ENCODE measurements around the gene PDE11A. TPM values are rescaled to one million over a fixed set of nuclear protein-coding genes. Genes with fewer than 3 reads are reported as not detected.

PDE11A gene
- total and polyA plus RNA-seq, 4 donors: 0.03 to 1.2 (median 0.58) TPM

DNA sequence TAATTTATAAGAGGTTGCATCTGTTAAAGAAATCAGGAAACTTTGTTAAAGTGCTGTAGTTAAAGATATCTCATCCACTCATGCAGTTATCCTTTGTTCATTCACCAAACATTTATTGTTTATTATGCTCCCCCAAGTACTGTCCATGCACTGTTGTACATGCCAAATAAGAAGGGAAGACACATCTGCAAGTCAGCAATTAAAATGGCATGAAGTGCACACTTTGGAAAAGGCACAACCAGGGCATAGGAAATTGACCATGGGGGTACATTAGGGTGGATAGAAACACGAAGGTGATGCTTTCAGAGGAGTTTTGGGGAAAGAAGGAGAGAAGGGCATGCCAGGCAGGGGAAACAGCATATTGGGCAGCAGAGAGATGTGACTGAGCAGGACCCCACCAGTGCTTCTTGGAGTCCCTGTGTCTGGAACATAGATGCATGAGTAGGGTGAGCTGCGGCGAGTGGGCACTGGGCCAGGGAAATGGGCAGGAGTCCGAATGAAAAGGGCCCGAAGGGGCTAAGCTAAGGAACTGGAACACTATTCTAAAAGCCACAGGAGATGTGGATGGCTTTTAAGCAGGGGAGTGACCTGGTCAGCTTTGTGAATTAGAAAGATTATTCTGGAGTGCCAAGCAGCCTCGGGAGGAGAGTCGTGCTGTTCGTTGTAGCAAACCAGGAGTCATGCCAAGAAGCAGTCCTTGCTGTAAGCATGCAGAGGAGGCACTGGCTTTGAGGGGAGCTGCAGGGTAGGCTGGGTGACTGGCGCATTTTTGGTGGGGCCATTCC is 363.7 kb downstream of the PDE11A start:
- H3K4me3 ChIP-seq (ENCODE audit: low read length in 2 of 2): no peak overlapping the region
- no peaks in the 10 kb centered on the region for H3K4me1 ChIP-seq (ENCODE audit: control insufficient read depth in 1 of 2, insufficient read depth in 2 of 2, low read length in 2 of 2)
- ATAC-seq (ENCODE audit: low FRiP score): no peak
- H3K27me3 ChIP-seq (ENCODE audit: control insufficient read depth in 1 of 2, insufficient read depth in 2 of 2, low read length in 1 of 2): no peaks in the 10 kb centered on the region
- H3K9me3 ChIP-seq (ENCODE audit: control insufficient read depth, low read length): peaks cover 1% of the 10 kb centered on the region
- intact Hi-C loops (cut with DNase I): no loop called here
- no peak for DNase-seq
- no peaks in the 10 kb centered on the region for H3K36me3 ChIP-seq (ENCODE audit: control insufficient read depth in 1 of 2, insufficient read depth in 2 of 2, low read length in 1 of 2)
- WGBS, 2 donors: 25 to 39% methylated on average over 9 of the region's 9 CpGs
- no peak overlapping the region for H3K27ac ChIP-seq (ENCODE audit: low read depth in 1 of 2, low read length in 2 of 2)

DNA sequence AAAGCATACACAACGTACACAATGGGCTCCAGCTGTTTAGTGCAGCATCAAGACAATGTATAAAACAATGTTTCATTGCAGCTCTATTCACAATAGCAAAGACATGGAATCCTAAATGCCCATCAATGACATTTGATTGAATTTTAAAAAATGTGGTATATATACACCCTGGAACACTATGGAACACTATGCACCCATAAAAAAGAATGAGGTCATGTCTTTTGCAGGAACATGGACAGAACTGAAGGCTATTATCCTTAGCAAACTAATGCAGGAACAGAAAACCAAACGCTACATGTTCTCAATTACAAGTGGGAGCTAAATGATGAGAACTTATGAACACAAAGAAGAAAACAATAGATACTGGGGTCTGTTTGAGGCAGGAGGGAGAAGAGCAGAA is 364.5 kb downstream of the PDE11A start:
- H3K36me3 ChIP-seq (ENCODE audit: control insufficient read depth in 1 of 2, insufficient read depth in 2 of 2, low read length in 1 of 2): no peaks in the 10 kb centered on the region
- WGBS, 2 donors: 95 to 97% methylated on average over 2 of the region's 2 CpGs
- no peaks in the 10 kb centered on the region for H3K4me1 ChIP-seq (ENCODE audit: control insufficient read depth in 1 of 2, insufficient read depth in 2 of 2, low read length in 2 of 2)
- intact Hi-C loops (cut with DNase I): no loop called here
- peaks cover 1% of the 10 kb centered on the region for H3K9me3 ChIP-seq (ENCODE audit: control insufficient read depth, low read length)
- no peak overlapping the region for H3K4me3 ChIP-seq (ENCODE audit: low read length in 2 of 2)
- no peak overlapping the region for H3K27ac ChIP-seq (ENCODE audit: low read depth in 1 of 2, low read length in 2 of 2)
- no peak for DNase-seq
- H3K27me3 ChIP-seq (ENCODE audit: control insufficient read depth in 1 of 2, insufficient read depth in 2 of 2, low read length in 1 of 2): no peaks in the 10 kb centered on the region
- no peak for ATAC-seq (ENCODE audit: low FRiP score)

DNA sequence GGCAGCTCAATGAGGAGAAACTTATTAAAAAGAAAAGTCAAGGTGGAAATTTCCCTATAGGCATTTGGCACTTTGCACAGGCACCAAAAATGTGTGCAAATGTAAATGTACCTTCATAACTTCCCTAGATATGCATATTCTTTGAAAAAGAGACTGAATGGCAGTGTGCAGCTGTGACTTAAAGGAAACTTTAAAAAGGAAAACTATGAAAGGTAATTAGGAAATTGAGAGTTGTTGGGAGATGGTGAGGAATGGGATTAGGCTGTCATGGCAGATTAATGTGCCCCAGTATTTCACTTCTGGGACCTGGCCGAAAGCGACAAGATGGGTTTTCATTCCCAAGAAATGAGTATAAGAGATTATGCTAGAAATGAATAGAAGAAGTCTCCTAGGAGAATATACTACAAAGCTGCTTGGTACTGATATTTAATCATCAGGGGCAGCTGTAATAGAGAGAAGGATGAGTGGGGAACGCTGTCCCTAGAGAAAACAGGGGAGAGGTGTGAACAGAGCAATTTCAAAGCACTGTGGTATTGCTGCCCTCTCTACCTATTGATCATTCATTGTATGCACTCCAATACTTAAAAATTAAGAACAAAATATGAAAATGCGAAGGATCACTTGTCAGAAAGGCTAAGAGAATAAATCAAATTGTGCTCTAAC is 366.9 kb downstream of the PDE11A start:
- no peaks in the 10 kb centered on the region for H3K27me3 ChIP-seq (ENCODE audit: control insufficient read depth in 1 of 2, insufficient read depth in 2 of 2, low read length in 1 of 2)
- intact Hi-C loops (cut with DNase I): no loop called here
- 70 to 73% methylated on average over 4 of the region's 4 CpGs for WGBS, 2 donors

DNA sequence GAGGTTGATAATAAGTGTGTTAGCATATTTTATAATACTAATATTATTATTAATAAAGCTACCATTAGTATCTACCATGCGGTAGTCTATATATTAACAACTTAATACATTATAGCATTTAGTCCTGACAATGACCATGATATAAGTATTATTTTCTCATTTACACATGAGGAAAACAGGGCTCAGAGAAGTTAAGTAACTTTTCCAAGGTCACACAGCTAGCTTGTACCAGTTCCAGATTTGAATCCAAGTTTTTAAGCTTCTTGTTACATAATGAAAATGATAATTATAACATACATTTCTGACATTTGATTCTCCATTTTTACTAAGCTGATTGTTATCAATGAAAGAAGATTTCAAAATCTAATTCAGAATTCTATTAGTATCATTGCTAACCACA is 369.4 kb downstream of the PDE11A start:
- 100% methylated on average over 1 of the region's 1 CpG for WGBS, 2 donors
- H3K9me3 ChIP-seq (ENCODE audit: control insufficient read depth, low read length): peaks cover 1% of the 10 kb centered on the region
- H3K4me3 ChIP-seq (ENCODE audit: low read length in 2 of 2): no peak overlapping the region
- intact Hi-C loops (cut with DNase I): no loop called here
- no peaks in the 10 kb centered on the region for H3K36me3 ChIP-seq (ENCODE audit: control insufficient read depth in 1 of 2, insufficient read depth in 2 of 2, low read length in 1 of 2)
- no peaks in the 10 kb centered on the region for H3K27me3 ChIP-seq (ENCODE audit: control insufficient read depth in 1 of 2, insufficient read depth in 2 of 2, low read length in 1 of 2)
- no peak for DNase-seq
- H3K27ac ChIP-seq (ENCODE audit: low read depth in 1 of 2, low read length in 2 of 2): no peak overlapping the region
- no peak for ATAC-seq (ENCODE audit: low FRiP score)
- H3K4me1 ChIP-seq (ENCODE audit: control insufficient read depth in 1 of 2, insufficient read depth in 2 of 2, low read length in 2 of 2): no peaks in the 10 kb centered on the region

More for the DNA sequence above, 366.9 kb downstream of the PDE11A start:
- Histone ChIP-seq H3K4me3 (ENCODE audit: low read length in 2 of 2) (no peak overlapping the region), H3K4me1 (ENCODE audit: control insufficient read depth in 1 of 2, insufficient read depth in 2 of 2, low read length in 2 of 2) (no peaks in the 10 kb centered on the region), H3K27ac (ENCODE audit: low read depth in 1 of 2, low read length in 2 of 2) (no peak overlapping the region), H3K9me3 (ENCODE audit: control insufficient read depth, low read length) (peaks cover 1% of the 10 kb centered on the region), H3K36me3 (ENCODE audit: control insufficient read depth in 1 of 2, insufficient read depth in 2 of 2, low read length in 1 of 2) (no peaks in the 10 kb centered on the region)
- DNase-seq (no peak), ATAC-seq (ENCODE audit: low FRiP score) (no peak)

DNA sequence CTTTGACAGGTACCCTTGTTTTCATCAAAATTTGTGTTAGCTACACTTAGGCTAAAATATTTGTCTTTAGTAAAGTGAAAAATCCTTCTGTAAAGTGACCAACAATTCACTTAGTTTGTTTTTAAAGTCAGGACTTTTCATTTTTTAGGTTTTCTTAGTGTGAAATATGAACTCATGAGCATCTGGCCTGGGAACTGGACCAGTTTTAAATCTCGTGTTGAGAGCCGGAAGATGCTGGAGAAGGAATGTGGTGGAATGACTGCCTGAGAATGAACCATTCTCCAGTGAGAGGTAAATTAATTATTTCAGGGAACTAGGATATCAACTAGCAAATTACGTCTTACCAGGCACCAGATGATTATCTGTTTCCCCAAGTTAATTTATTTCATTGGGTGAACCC is 374.3 kb downstream of the PDE11A start:
- Histone ChIP-seq H3K27me3 (ENCODE audit: control insufficient read depth in 1 of 2, insufficient read depth in 2 of 2, low read length in 1 of 2) (no peaks in the 10 kb centered on the region), H3K36me3 (ENCODE audit: control insufficient read depth in 1 of 2, insufficient read depth in 2 of 2, low read length in 1 of 2) (no peaks in the 10 kb centered on the region), H3K27ac (ENCODE audit: low read depth in 1 of 2, low read length in 2 of 2) (no peak overlapping the region), H3K4me1 (ENCODE audit: control insufficient read depth in 1 of 2, insufficient read depth in 2 of 2, low read length in 2 of 2) (no peaks in the 10 kb centered on the region), H3K4me3 (ENCODE audit: low read length in 2 of 2) (no peak overlapping the region), H3K9me3 (ENCODE audit: control insufficient read depth, low read length) (no peaks in the 10 kb centered on the region)
- no peak for DNase-seq
- no peak for ATAC-seq (ENCODE audit: low FRiP score)
- 43% methylated on average over 3 of the region's 3 CpGs for WGBS, 2 donors
- intact Hi-C loops (cut with DNase I): loop anchor here in 1 of 2 donors (10.0 kb wide), 1 partner anchor 147 kb away; no protein-coding TSS in a partner anchor

DNA sequence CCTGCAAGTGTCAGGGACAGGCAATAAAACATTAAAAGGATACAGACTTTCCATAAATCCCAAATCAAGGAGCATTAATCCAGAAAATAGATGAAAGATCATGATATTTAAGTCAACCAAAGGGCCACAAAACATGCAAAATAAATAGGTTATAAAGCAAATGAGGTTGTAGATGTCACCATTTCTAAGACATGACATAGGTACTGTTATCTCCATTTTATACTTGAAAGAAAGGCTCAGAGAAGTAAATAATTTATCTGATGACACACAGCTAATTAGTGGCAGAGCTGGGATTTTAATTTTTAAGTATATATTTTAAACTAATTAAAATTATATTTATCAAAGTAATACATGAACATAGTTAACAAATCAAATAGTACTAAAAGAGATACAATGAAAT is 378.2 kb downstream of the PDE11A start:
- no peaks in the 10 kb centered on the region for H3K36me3 ChIP-seq (ENCODE audit: control insufficient read depth in 1 of 2, insufficient read depth in 2 of 2, low read length in 1 of 2)
- no peak overlapping the region for H3K27ac ChIP-seq (ENCODE audit: low read depth in 1 of 2, low read length in 2 of 2)
- DNase-seq: no peak
- H3K27me3 ChIP-seq (ENCODE audit: control insufficient read depth in 1 of 2, insufficient read depth in 2 of 2, low read length in 1 of 2): no peaks in the 10 kb centered on the region
- no peak for ATAC-seq (ENCODE audit: low FRiP score)
- no peak overlapping the region for H3K4me3 ChIP-seq (ENCODE audit: low read length in 2 of 2)
- H3K9me3 ChIP-seq (ENCODE audit: control insufficient read depth, low read length): no peaks in the 10 kb centered on the region
- H3K4me1 ChIP-seq (ENCODE audit: control insufficient read depth in 1 of 2, insufficient read depth in 2 of 2, low read length in 2 of 2): no peaks in the 10 kb centered on the region
- intact Hi-C loops (cut with DNase I): loop anchor here in 1 of 2 donors (10.0 kb wide), 1 partner anchor 150 kb away; no protein-coding TSS in a partner anchor

DNA sequence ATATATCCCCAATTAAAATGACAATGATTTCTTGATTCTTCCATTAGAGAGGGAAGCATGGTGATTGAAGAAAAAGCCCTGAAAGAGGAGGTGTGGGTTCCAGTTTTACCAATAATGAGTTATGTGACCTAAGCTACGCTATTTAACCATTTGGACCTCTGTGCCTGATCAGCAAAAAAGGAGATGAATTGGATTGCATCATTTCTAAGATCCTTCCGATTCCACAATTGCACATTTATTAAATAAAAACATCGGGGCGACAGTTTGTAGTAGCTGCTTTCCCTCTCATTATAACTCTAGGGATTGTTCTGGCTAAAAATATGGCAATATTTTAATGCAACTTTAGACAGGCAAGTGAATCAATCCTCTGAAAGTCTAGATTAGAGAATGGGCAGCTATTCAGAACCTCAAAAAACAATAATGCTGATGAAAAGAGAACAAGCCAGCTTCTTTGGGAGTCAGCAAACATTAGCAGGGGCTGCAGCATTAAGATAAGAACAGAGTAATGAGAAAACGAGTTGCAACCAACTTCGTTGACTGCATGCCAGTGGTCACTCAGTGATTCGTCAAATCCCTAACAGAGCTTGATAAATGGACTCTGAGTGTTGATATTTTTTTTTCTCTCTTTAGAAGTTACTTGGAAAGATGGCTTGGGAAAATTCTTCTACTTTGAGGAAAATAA is 378.8 kb downstream of the PDE11A start:
- no peak for DNase-seq
- Histone ChIP-seq H3K27me3 (ENCODE audit: control insufficient read depth in 1 of 2, insufficient read depth in 2 of 2, low read length in 1 of 2) (no peaks in the 10 kb centered on the region), H3K36me3 (ENCODE audit: control insufficient read depth in 1 of 2, insufficient read depth in 2 of 2, low read length in 1 of 2) (no peaks in the 10 kb centered on the region), H3K9me3 (ENCODE audit: control insufficient read depth, low read length) (no peaks in the 10 kb centered on the region), H3K27ac (ENCODE audit: low read depth in 1 of 2, low read length in 2 of 2) (no peak overlapping the region), H3K4me3 (ENCODE audit: low read length in 2 of 2) (no peak overlapping the region), H3K4me1 (ENCODE audit: control insufficient read depth in 1 of 2, insufficient read depth in 2 of 2, low read length in 2 of 2) (no peaks in the 10 kb centered on the region)
- intact Hi-C loops (cut with DNase I): loop anchor here in 1 of 2 donors (10.0 kb wide), 1 partner anchor 151 kb away; no protein-coding TSS in a partner anchor
- 13 to 22% methylated on average over 7 of the region's 7 CpGs for WGBS, 2 donors
- no peak for ATAC-seq (ENCODE audit: low FRiP score)

DNA sequence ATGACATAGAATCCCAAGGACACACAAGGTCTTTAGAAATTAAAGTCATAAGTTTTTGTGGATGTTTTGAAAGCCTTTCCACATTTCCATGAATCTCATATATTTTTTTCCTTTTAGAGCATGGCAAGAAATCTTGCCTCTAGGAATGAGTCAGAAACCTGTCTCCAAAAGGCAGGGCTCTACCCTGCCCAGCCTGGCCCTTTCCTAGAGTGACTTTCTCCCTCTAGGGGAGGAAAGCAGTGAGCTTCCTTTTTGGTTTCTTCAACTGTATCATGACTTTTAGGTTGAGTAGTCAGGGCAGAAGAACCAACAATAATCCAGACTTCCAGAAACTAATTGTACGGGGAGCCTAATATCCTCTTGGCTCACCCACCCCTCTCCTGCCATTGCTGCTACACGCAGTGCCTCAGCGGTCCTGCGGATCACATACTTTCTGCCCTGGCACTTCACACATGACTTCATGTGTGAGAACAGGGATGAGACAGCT is 379.8 kb downstream of the PDE11A start:
- no peak for DNase-seq
- no peak overlapping the region for H3K27ac ChIP-seq (ENCODE audit: low read depth in 1 of 2, low read length in 2 of 2)
- no peak for ATAC-seq (ENCODE audit: low FRiP score)
- 89 to 91% methylated on average over 4 of the region's 4 CpGs for WGBS, 2 donors
- intact Hi-C loops (cut with DNase I): loop anchor here in 1 of 2 donors (10.0 kb wide), 1 partner anchor 152 kb away; no protein-coding TSS in a partner anchor
- H3K4me1 ChIP-seq (ENCODE audit: control insufficient read depth in 1 of 2, insufficient read depth in 2 of 2, low read length in 2 of 2): no peaks in the 10 kb centered on the region
- H3K36me3 ChIP-seq (ENCODE audit: control insufficient read depth in 1 of 2, insufficient read depth in 2 of 2, low read length in 1 of 2): no peaks in the 10 kb centered on the region
- no peaks in the 10 kb centered on the region for H3K27me3 ChIP-seq (ENCODE audit: control insufficient read depth in 1 of 2, insufficient read depth in 2 of 2, low read length in 1 of 2)
- no peak overlapping the region for H3K4me3 ChIP-seq (ENCODE audit: low read length in 2 of 2)
- H3K9me3 ChIP-seq (ENCODE audit: control insufficient read depth, low read length): peaks cover 1% of the 10 kb centered on the region
